Panc1 (cell line): ENCODE measurements around the gene RUNX1.

Source experiments
- REST ChIP-seq, 2 experiments: IDR thresholded peaks; 2 replicates each; pipeline ENCODE4 v1.6.1; 2011 to 2012; ENCODE audit warnings: low read depth in 2 of 2, control low read depth in 1 of 2, low read length in 1 of 2, mild to moderate bottlenecking in 1 of 2, moderate library complexity in 1 of 2; ENCODE audit not compliant: insufficient read depth in 1 of 2
- TF ChIP-seq, protein P1 (sequence below): fragments of 450-650 bp; IDR thresholded peaks from 2 replicates; pipeline ENCODE4 v1.5.1; 2017; ENCODE audit warnings: mild to moderate bottlenecking

GRCh38 chr21:34919406-34919805 is 129.7 kb downstream of the RUNX1 start:
- TF ChIP-seq, protein P1, sequence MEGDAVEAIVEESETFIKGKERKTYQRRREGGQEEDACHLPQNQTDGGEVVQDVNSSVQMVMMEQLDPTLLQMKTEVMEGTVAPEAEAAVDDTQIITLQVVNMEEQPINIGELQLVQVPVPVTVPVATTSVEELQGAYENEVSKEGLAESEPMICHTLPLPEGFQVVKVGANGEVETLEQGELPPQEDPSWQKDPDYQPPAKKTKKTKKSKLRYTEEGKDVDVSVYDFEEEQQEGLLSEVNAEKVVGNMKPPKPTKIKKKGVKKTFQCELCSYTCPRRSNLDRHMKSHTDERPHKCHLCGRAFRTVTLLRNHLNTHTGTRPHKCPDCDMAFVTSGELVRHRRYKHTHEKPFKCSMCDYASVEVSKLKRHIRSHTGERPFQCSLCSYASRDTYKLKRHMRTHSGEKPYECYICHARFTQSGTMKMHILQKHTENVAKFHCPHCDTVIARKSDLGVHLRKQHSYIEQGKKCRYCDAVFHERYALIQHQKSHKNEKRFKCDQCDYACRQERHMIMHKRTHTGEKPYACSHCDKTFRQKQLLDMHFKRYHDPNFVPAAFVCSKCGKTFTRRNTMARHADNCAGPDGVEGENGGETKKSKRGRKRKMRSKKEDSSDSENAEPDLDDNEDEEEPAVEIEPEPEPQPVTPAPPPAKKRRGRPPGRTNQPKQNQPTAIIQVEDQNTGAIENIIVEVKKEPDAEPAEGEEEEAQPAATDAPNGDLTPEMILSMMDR, result no peak
- TF ChIP-seq REST (IDR thresholded peaks at IDR 0.05; ENCODE audit: insufficient read depth in 1 of 2, low read depth in 2 of 2, low read length in 1 of 2), result no peak
